ENCODE data around the gene PTPN4. TPM values are rescaled to one million over a fixed set of nuclear protein-coding genes. Genes with fewer than 3 reads are reported as not detected.

The PTPN4 gene
- total and polyA plus RNA-seq, 2 donors (not counting 3 experiments of a cell fraction or from before 2014, with no cell fraction given): 6.8 to 29.6 TPM

DNA sequence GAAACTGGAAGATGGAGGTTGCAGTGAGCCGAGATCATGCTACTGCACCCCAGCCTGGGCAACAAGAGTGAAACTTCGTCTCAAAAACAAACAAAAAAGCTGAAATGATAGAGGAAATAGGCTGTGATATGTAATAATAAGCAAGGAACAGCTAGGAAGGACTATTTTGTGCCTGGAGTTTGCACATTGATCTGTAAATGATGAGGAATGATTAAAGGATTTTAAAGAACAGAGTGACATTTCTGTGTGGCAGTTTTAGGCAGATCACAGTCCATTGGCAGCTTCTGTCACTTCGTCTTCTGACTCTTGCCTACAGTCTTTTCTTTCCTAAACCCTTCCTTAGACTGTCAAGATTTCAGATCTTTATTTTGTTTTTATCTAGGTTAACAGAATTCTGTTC is 272.6 kb downstream of the PTPN4 start:
- ChIA-PET POLR2A (no interaction called here), CTCF (no interaction called here)
- TF ChIP-seq POLR2A (IDR thresholded peaks at IDR 0.05; ENCODE audit: low read depth, low read length) (no peak), EZH2 (IDR thresholded peaks at IDR 0.05; ENCODE audit: borderline replicate concordance, low read depth, low read length, severe bottlenecking) (no peak), MAX (IDR thresholded peaks at IDR 0.05; ENCODE audit: insufficient read depth, insufficient read length) (no peak), MYC (IDR thresholded peaks at IDR 0.05; ENCODE audit: low read depth, low read length) (no peak)
- Histone ChIP-seq H3K36me3 (ENCODE audit: control insufficient read depth in 2 of 2, extremely low read depth in 1 of 2, insufficient read depth in 2 of 2, low read length in 2 of 2) (no peaks in the 10 kb centered on the region), H3K79me2 (ENCODE audit: control insufficient read depth, insufficient read depth, low read length) (no peaks in the 10 kb centered on the region), H3K4me3 (replicated peaks in 1 of 3; ENCODE audit: insufficient read depth in 1 of 3, low read depth in 1 of 3, low read length in 3 of 3) (no peak overlapping the region), H4K20me1 (replicated peaks; ENCODE audit: control insufficient read depth, extremely low read depth, insufficient read depth, low read length) (no peaks in the 10 kb centered on the region), H3K27ac (ENCODE audit: insufficient read depth, low read depth, low read length) (no peak overlapping the region), H3K4me1 (ENCODE audit: control insufficient read depth, extremely low read depth, insufficient read depth, low read length) (no peaks in the 10 kb centered on the region), H3K27me3 (ENCODE audit: control insufficient read depth in 2 of 2, insufficient read depth in 2 of 2, low read length in 2 of 2) (no peaks in the 10 kb centered on the region), H3K9me1 (replicated peaks; ENCODE audit: control insufficient read depth, extremely low read depth, insufficient read depth, low read length) (no peaks in the 10 kb centered on the region), H3K9ac (replicated peaks; ENCODE audit: extremely low read depth, insufficient read depth, low read length) (no peak overlapping the region), H2AFZ (ENCODE audit: low read depth, low read length) (no peak overlapping the region), H3K9me3 (replicated peaks; ENCODE audit: control insufficient read depth, insufficient read depth, low read length) (no peaks in the 10 kb centered on the region), H3K4me2 (ENCODE audit: insufficient read depth, low read length) (no peak overlapping the region)
- BruUV-seq (replicated peaks): no TSS peak
- FAIRE-seq (no peak), DNase-seq (ENCODE audit: low read depth, low spot score) (no peak)
- dilution Hi-C loops (cut with MboI; ENCODE audit: extremely low pct_ligation_motif_present, low sequenced_read_pairs): no loop called here
- intact Hi-C loops (cut with micrococcal nuclease): no loop called here

Other genes starting within 250 kb of the PTPN4 start
- gene SCTR, start 235.4 kb upstream of the PTPN4 start, total RNA-seq: not detected in 2 replicates
- gene SCTR, start 235.4 kb upstream of the PTPN4 start, polyA plus RNA-seq: not detected in 2 replicates
- gene CFAP221, start 215.5 kb upstream of the PTPN4 start, total RNA-seq: not detected in 2 replicates
- gene CFAP221, start 215.5 kb upstream of the PTPN4 start, polyA plus RNA-seq: 0.05 and 0.06 TPM in 2 replicates
- 9.8 and 11.5 TPM in 2 replicates for gene TMEM177, start 80.7 kb upstream of the PTPN4 start, total RNA-seq
- gene TMEM177, start 80.7 kb upstream of the PTPN4 start, polyA plus RNA-seq: 20.2 and 25.8 TPM in 2 replicates